Activated CD4-positive, alpha-beta T cell treated with anti-CD3 and anti-CD28 coated beads for 48 hours (primary cell): ENCODE measurements around the gene PIGQ.

Source experiments
- DNase-seq: peaks from one replicate; pipeline ENCODE4 v3.0.0-alpha.2; 2020

Gene PIGQ

DNA sequence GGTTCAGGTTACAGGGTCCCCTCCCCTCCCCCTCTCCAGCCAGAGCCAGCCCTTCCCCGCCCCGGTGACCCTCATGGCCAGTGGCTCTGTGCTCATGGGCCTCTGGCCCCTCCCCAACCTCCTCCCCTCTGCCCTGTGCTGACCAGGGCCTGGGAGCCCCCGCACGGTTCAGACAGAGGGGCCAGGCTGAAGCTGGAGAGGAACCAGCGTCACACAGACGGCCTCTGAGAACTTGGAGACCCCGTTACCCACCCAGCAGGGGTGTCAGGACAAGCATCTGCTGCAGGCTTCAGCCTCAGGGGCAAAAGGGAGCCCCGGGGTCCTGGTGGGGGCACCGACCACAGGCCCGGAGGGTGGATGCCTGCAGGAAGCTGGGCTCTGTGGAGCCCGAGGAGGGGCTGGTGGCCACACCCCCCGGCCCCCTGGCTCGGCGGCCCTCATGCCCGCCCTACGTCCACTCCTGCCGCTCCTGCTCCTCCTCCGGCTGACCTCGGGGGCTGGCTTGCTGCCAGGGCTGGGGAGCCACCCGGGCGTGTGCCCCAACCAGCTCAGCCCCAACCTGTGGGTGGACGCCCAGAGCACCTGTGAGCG is 61.1 kb downstream of the PIGQ start, which contains the start of gene WFIKKN1:
Gene WFIKKN1, plus strand, starts transcription at position 171 of the 591 bp plus-strand sequence. Its CDS starts 269 bp downstream, at position 440.
- no peak for DNase-seq

DNA sequence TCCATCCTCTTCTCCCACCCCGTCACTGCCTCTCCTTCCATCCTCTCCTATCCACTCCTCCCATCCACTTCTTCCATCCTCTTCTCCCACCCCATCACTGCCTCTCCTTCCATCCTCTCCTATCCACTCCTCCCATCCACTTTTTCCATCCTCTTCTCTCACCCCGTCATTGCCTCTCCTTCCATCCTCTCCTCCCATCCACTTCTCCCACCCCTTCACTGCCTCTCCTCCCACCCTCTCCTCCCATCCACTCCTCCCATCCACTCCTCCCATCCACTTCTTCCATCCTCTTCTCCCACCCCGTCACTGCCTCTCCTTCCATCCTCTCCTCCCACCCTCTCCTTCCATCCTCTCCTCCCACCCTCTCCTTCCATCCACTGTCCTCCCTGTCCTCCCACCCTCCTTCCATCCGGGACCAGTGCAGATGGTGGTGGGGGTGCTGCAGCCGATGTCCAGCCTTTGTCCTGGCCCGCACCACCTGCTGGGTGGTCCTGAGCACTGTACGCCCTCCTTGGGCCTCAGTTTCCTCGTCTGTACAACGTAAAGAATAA is 62.1 kb downstream of the PIGQ start:
- no peak for DNase-seq

DNA sequence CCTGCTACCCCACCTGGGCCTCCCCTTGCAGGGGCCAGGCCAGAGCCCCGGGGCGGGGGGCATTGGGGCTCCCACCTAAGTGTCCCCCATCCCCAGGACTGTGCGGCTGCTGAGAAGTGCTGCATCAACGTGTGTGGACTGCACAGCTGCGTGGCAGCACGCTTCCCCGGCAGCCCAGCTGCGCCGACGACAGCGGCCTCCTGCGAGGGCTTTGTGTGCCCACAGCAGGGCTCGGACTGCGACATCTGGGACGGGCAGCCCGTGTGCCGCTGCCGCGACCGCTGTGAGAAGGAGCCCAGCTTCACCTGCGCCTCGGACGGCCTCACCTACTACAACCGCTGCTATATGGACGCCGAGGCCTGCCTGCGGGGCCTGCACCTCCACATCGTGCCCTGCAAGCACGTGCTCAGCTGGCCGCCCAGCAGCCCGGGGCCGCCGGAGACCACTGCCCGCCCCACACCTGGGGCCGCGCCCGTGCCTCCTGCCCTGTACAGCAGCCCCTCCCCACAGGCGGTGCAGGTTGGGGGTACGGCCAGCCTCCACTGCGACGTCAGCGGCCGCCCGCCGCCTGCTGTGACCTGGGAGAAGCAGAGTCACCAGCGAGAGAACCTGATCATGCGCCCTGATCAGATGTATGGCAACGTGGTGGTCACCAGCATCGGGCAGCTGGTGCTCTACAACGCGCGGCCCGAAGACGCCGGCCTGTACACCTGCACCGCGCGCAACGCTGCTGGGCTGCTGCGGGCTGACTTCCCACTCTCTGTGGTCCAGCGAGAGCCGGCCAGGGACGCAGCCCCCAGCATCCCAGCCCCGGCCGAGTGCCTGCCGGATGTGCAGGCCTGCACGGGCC is 62.9 kb downstream of the PIGQ start:
- no peak for DNase-seq

DNA sequence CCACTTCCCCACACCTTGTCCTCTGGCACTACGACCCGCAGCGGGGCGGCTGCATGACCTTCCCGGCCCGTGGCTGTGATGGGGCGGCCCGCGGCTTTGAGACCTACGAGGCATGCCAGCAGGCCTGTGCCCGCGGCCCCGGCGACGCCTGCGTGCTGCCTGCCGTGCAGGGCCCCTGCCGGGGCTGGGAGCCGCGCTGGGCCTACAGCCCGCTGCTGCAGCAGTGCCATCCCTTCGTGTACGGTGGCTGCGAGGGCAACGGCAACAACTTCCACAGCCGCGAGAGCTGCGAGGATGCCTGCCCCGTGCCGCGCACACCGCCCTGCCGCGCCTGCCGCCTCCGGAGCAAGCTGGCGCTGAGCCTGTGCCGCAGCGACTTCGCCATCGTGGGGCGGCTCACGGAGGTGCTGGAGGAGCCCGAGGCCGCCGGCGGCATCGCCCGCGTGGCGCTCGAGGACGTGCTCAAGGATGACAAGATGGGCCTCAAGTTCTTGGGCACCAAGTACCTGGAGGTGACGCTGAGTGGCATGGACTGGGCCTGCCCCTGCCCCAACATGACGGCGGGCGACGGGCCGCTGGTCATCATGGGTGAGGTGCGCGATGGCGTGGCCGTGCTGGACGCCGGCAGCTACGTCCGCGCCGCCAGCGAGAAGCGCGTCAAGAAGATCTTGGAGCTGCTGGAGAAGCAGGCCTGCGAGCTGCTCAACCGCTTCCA is 63.7 kb downstream of the PIGQ start:
- no peak for DNase-seq
